HepG2 (cell line): ENCODE data around the gene AK2. TPM values are rescaled to one million over a fixed set of nuclear protein-coding genes. Genes with fewer than 3 reads are reported as not detected.

Experiments used
- CCDC6 ChIP-seq: sonication (generic); formaldehyde crosslinking; IDR thresholded peaks from 2 replicates; pipeline ENCODE4 v1.8.1; 2022; ENCODE audit warnings: mild to moderate bottlenecking, missing genetic modification reagents, moderate library complexity
- FOXJ3 ChIP-seq: sonication (generic); formaldehyde crosslinking; IDR thresholded peaks from 2 replicates; pipeline ENCODE4 v1.4.0; 2020; ENCODE audit warnings: missing genetic modification reagents, mild to moderate bottlenecking, borderline replicate concordance
- FOXK2 ChIP-seq: fragments of 450-650 bp; IDR thresholded peaks from 2 replicates; pipeline ENCODE4 v1.6.1; 2016
- FOXP1 ChIP-seq, 2 experiments: fragments of 450-650 bp in 1 of 2; IDR thresholded peaks; 2 replicates each; pipeline ENCODE4 v1.6.1; 2017 to 2018; ENCODE audit warnings: antibody characterized with exemption in 1 of 2
- HCFC1 ChIP-seq: fragments of 150-350 bp; IDR thresholded peaks from 2 replicates; pipeline ENCODE4 v1.6.1; 2014; ENCODE audit warnings: low read depth, low read length
- HNF1B ChIP-seq: sonication (generic); formaldehyde crosslinking; IDR thresholded peaks from 2 replicates; pipeline ENCODE4 v1.5.1; 2020; ENCODE audit warnings: mild to moderate bottlenecking, moderate library complexity, missing genetic modification reagents
- IKZF4 ChIP-seq: sonication (generic); formaldehyde crosslinking; IDR thresholded peaks from 2 replicates; pipeline ENCODE4 v1.5.1; 2020; ENCODE audit warnings: borderline replicate concordance, mild to moderate bottlenecking, low read depth, missing genetic modification reagents; ENCODE audit errors: not compliant biosample characterization
- MATR3 ChIP-seq: sonication (generic); formaldehyde crosslinking; IDR thresholded peaks from 2 replicates; pipeline ENCODE4 v1.4.0; 2020; ENCODE audit warnings: missing genetic modification reagents
- NBN ChIP-seq: fragments of 450-650 bp; conservative IDR thresholded peaks from 2 replicates; pipeline ENCODE4 v1.6.1; 2017
- PHF21A ChIP-seq: sonication (generic); formaldehyde crosslinking; IDR thresholded peaks from 2 replicates; pipeline ENCODE4 v1.5.0; 2020; ENCODE audit warnings: mild to moderate bottlenecking, missing genetic modification reagents
- RAD51 ChIP-seq: fragments of 450-650 bp; IDR thresholded peaks from 2 replicates; pipeline ENCODE4 v1.6.1; 2016; ENCODE audit warnings: borderline replicate concordance
- RORA ChIP-seq: sonication (generic); formaldehyde crosslinking; IDR thresholded peaks from 2 replicates; pipeline ENCODE4 v1.5.0; 2020; ENCODE audit warnings: mild to moderate bottlenecking, missing genetic modification reagents, moderate library complexity
- TERF1 ChIP-seq: sonication (generic); formaldehyde crosslinking; IDR thresholded peaks from 2 replicates; pipeline ENCODE4 v1.8.0; 2022; ENCODE audit warnings: mild to moderate bottlenecking, missing genetic modification reagents, moderate library complexity
- XRCC5 ChIP-seq: fragments of 200-400 bp; formaldehyde crosslinking; optimal IDR thresholded peaks from 2 replicates; pipeline ENCODE3; 2017; ENCODE audit warnings: mild to moderate bottlenecking, low read length
- ZNF138 ChIP-seq: sonication (generic); formaldehyde crosslinking; IDR thresholded peaks from 2 replicates; pipeline ENCODE4 v1.5.0; 2020; ENCODE audit warnings: mild to moderate bottlenecking, low read depth, missing genetic modification reagents
- ZNF160 ChIP-seq: sonication (generic); formaldehyde crosslinking; IDR thresholded peaks from 2 replicates; pipeline ENCODE4 v1.8.0; 2022; ENCODE audit warnings: mild to moderate bottlenecking, inconsistent platforms, missing genetic modification reagents
- ZNF207 ChIP-seq: fragments of 450-650 bp; IDR thresholded peaks from 2 replicates; pipeline ENCODE4 v1.6.1; 2016; ENCODE audit warnings: antibody characterized with exemption, borderline replicate concordance
- ZNF326 ChIP-seq: sonication (generic); formaldehyde crosslinking; IDR thresholded peaks from 2 replicates; pipeline ENCODE4 v1.4.0; 2020; ENCODE audit warnings: missing genetic modification reagents, borderline replicate concordance
- ZNF350 ChIP-seq: sonication (generic); formaldehyde crosslinking; IDR thresholded peaks from 2 replicates; pipeline ENCODE4 v1.4.0; 2020; ENCODE audit warnings: mild to moderate bottlenecking, low read depth, missing genetic modification reagents, borderline replicate concordance
- ZNF484 ChIP-seq: sonication (generic); formaldehyde crosslinking; IDR thresholded peaks from 2 replicates; pipeline ENCODE4 v1.5.1; 2020; ENCODE audit warnings: mild to moderate bottlenecking, low read depth, missing genetic modification reagents, borderline replicate concordance
- ZNF639 ChIP-seq: conservative IDR thresholded peaks from 2 replicates; pipeline ENCODE4 v1.6.1; 2018; ENCODE audit warnings: missing genetic modification reagents
- ZNF878 ChIP-seq: sonication (generic); formaldehyde crosslinking; IDR thresholded peaks from 2 replicates; pipeline ENCODE4 v1.8.1; 2023; ENCODE audit warnings: mild to moderate bottlenecking, missing genetic modification reagents, moderate library complexity
- polyA plus RNA-seq, 8 experiments: library from polyadenylated mRNA; depleted of rRNA in 3 of 8; stranded (reverse) in 7 of 8; unstranded in 1 of 8; fragments of >200 nt; fragmentation: Illumina TruSeq in 4 of 8; extraction: Trizol in 4 of 8; gene quantifications; 2 replicates each; pipeline versions ENCODE4 v1.2.1 to v1.2.3, GENCODE V29; 2011 to 2016; ENCODE audit warnings: low read depth in 4 of 8, missing spikeins in 1 of 8, mixed read lengths in 1 of 8; ENCODE audit not compliant: insufficient read depth in 1 of 8
- total RNA-seq, 5 experiments: library from RNA; depleted of rRNA; stranded (reverse); fragments of >200 nt; fragmentation: Illumina TruSeq; extraction: Trizol; gene quantifications; 2 replicates each; pipeline ENCODE4 v1.2.3, GENCODE V29; 2016; ENCODE audit warnings: low read depth in 1 of 5
- TF ChIP-seq, protein P1 (sequence below): sonication (generic); formaldehyde crosslinking; IDR thresholded peaks from 2 replicates; pipeline ENCODE4 v1.5.0; 2020; ENCODE audit warnings: missing genetic modification reagents, mild to moderate bottlenecking, borderline replicate concordance
- TF ChIP-seq, protein P2 (sequence below), 2 experiments: fragments of 450-650 bp in 1 of 2; sonication (generic) in 1 of 2; formaldehyde crosslinking; IDR thresholded peaks; 2 replicates each; pipeline versions ENCODE4 v1.5.0 to v1.8.0; 2020 to 2022; ENCODE audit warnings: mild to moderate bottlenecking in 1 of 2, missing genetic modification reagents in 1 of 2

The AK2 gene
- total and polyA plus RNA-seq, 2 of the 13 experiments (the other 11 are each of a cell fraction or from before 2014, with no cell fraction given): 170 to 188 TPM

GRCh38 chr1:33036526-33037503 is at the start of gene AK2 (continued):
- TF ChIP-seq FOXK2: no peak
- no peak for TF ChIP-seq NBN
- TF ChIP-seq ZNF207: no peak
- no peak for TF ChIP-seq XRCC5
- no peak for TF ChIP-seq RAD51
- no peak for TF ChIP-seq FOXJ3 (CRISPR knock-in tag)
- peak; percentile 79 for TF ChIP-seq CCDC6 (CRISPR knock-in tag)
- TF ChIP-seq ZNF350: peak; percentile 88; the same call in 1 of the 2 replicates
- TF ChIP-seq ZNF878 (CRISPR knock-in tag): peak; percentile 82
- TF ChIP-seq FOXP1 (IDR thresholded peaks at IDR 0.05): no peak
- TF ChIP-seq FOXP1 (CRISPR knock-in tag; IDR thresholded peaks at IDR 0.05): no peak
- no peak for TF ChIP-seq HCFC1
- peak; percentile 88 for TF ChIP-seq HNF1B (CRISPR knock-in tag)
- TF ChIP-seq ZNF326 (CRISPR knock-in tag): no peak
- no peak for TF ChIP-seq MATR3
- peak; percentile 41; the same call in 1 of the 2 replicates for TF ChIP-seq ZNF138 (CRISPR knock-in tag)
- peak; percentile 88 for TF ChIP-seq IKZF4 (CRISPR knock-in tag)
- TF ChIP-seq, protein P1, sequence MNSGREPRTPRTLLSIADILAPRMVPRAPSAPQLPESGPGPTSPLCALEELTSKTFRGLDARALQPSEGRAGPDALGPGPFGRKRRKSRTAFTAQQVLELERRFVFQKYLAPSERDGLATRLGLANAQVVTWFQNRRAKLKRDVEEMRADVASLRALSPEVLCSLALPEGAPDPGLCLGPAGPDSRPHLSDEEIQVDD (CRISPR knock-in tag): peak; percentile 94; the same call in 1 of the 2 replicates
- peak; percentile 80; the same call in 1 of the 2 replicates for TF ChIP-seq ZNF160 (CRISPR knock-in tag)
- no peak for TF ChIP-seq RORA (CRISPR knock-in tag)
- TF ChIP-seq, protein P2, sequence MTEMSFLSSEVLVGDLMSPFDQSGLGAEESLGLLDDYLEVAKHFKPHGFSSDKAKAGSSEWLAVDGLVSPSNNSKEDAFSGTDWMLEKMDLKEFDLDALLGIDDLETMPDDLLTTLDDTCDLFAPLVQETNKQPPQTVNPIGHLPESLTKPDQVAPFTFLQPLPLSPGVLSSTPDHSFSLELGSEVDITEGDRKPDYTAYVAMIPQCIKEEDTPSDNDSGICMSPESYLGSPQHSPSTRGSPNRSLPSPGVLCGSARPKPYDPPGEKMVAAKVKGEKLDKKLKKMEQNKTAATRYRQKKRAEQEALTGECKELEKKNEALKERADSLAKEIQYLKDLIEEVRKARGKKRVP (CRISPR knock-in tag; IDR thresholded peaks at IDR 0.05): peak in 1 of 2 experiments; percentile 79; a peak in 2 of 4 replicates
- TF ChIP-seq TERF1 (CRISPR knock-in tag): 0 out of 2 replicates have a peak, but pooled peaks have one; percentile 5
- TF ChIP-seq PHF21A (CRISPR knock-in tag): peak; percentile 78
- TF ChIP-seq ZNF484 (CRISPR knock-in tag): peak; percentile 35; the same call in 1 of the 2 replicates
- 0 out of 2 replicates have a peak, but pooled peaks have one; percentile 21 for TF ChIP-seq ZNF639 (CRISPR knock-in tag)
